ENCODE measurements around the gene DHX16. TPM values are rescaled to one million over a fixed set of nuclear protein-coding genes. Genes with fewer than 3 reads are reported as not detected.

The DHX16 gene
- total and polyA plus RNA-seq, 10 donors: 21.7 to 39.7 (median 35.2) TPM

DNA sequence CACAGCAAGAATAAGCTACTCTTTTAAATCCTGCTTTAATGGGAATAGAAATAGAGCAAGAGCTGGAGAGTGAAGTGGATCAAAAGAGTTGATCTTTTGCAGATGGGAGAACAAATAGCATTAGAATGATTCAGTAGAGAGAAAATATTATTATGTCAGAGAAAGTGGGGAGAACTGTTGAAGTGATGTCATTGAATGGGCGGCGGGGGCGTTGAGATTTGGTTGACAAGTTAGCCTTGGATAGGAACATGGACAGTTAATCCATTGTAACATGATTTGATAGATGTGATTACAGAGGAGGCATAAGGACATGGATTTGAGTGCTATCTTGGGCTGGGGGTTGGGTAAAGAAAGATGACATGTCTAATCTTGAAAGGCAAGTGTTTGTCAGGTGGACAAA is 37.0 kb downstream of the DHX16 start:
- Histone ChIP-seq H3K27ac (no peak overlapping the region), H3K4me3 (no peak overlapping the region), H3K9me3 (no peaks in the 10 kb centered on the region), H3K27me3 (replicated peaks in 1 of 7) (no peaks in the 10 kb centered on the region), H3K36me3 (peaks cover 2 to 71% (median 14%) of the 10 kb centered on the region in 6 donors), H3K4me1 (no peaks in the 10 kb centered on the region)
- DNase-seq: no peak
- 92 to 97% (median 96%) methylated on average over 3 of the region's 3 CpGs for WGBS, 5 donors
- TF ChIP-seq CTCF (IDR thresholded peaks at IDR 0.05 in 8 of 11, conservative IDR thresholded peaks at IDR 0.05 in 3 of 11) (no peak), POLR2AphosphoS5 (IDR thresholded peaks at IDR 0.05) (no peak), POLR2A (IDR thresholded peaks at IDR 0.05) (no peak)
- intact Hi-C loops (cut with DNase I; ENCODE audit: low total_unique reads): no loop called here

DNA sequence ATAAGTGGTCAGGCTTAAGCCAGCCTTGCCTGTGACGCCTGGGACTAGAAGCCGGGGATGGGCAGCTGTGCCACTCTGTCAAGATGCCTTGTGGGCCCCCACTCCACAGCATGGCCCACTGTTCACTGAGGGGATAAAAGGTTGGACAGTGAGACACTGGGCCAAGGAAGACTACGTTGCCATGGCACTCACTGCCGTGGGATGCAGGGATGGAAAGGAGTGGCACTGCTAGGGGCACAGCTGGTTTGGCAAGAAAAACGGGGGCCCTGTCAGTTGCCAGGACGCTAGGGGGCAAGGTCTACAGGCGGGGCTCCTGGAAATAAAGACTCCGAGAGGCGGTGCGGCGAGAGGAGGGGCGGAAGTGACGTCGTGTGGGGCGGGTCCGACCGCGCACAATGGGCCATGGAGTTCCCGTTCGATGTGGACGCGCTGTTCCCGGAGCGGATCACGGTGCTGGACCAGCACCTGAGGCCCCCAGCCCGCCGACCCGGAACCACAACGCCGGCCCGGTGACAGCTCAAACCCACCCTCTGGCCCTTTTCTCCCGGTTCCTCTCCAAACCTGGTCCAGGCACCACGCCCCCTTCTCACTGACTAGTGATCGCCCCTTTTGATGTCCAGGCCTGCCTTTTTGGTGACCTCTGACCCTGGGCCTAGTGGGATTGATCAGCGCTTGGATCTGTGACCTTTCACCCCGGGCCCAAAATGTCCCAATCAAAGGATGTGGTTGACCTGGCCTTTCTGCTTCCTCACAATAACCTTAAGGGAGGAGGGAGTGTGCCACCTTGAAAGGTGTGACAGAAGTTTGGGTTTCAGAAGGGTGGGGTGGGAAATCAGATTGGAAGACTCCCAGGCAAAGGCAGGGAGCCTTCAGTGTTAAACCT is 46.1 kb downstream of the DHX16 start, which contains the start of gene ATAT1:
Gene ATAT1 (plus strand): TSS at position 391 of the 883 bp plus-strand sequence.
- Histone ChIP-seq H3K27me3 (replicated peaks in 1 of 7) (no peaks in the 10 kb centered on the region), H3K36me3 (peaks cover 3 to 85% (median 64%) of the 10 kb centered on the region in 6 donors), H3K27ac (peak within 1 kb of the TSS; percentile 66 to 93 (median 88)), H3K4me1 (peaks cover 11 to 32% (median 22%) of the 10 kb centered on the region in 6 donors), H3K4me3 (peak within 1 kb of the TSS; percentile 49 to 74 (median 53)), H3K9me3 (no peaks in the 10 kb centered on the region)
- 4% methylated on average over 32 to 36 of the region's 36 CpGs for WGBS, 5 donors
- TF ChIP-seq POLR2AphosphoS5 (IDR thresholded peaks at IDR 0.05) (peak; percentile 90 to 95 (median 93)), CTCF (IDR thresholded peaks at IDR 0.05 in 8 of 11, conservative IDR thresholded peaks at IDR 0.05 in 3 of 11) (peak in 10 of 11 experiments; percentile 19 to 69 (median 58)), POLR2A (IDR thresholded peaks at IDR 0.05) (no peak)
- DNase-seq: peak; percentile 97
- intact Hi-C loops (cut with DNase I; ENCODE audit: low total_unique reads): no loop called here

DNA sequence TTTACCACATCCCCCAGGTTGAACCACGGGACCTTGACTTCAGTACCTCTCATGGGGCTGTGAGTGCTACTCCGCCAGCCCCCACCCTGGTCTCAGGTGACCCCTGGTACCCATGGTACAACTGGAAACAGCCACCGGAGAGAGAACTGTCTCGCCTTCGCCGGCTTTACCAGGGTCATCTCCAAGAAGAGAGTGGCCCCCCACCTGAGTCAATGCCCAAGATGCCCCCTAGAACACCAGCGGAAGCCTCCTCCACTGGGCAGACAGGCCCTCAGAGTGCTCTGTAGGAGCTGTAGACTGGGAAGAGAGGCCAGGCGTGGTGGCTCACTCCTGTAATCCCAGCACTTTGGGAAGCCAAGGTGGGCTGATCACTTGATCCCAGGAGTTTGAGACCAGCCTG is 47.3 kb downstream of the DHX16 start:
- TF ChIP-seq POLR2AphosphoS5 (IDR thresholded peaks at IDR 0.05) (no peak), CTCF (IDR thresholded peaks at IDR 0.05 in 8 of 11, conservative IDR thresholded peaks at IDR 0.05 in 3 of 11) (no peak), POLR2A (IDR thresholded peaks at IDR 0.05) (no peak)
- 93 to 97% (median 96%) methylated on average over 8 of the region's 8 CpGs for WGBS, 5 donors
- DNase-seq: no peak
- Histone ChIP-seq H3K36me3 (peaks cover 3 to 86% (median 74%) of the 10 kb centered on the region in 6 donors), H3K4me3 (no peak overlapping the region), H3K9me3 (no peaks in the 10 kb centered on the region), H3K4me1 (peaks cover 12 to 43% (median 22%) of the 10 kb centered on the region in 6 donors), H3K27me3 (replicated peaks in 1 of 7) (no peaks in the 10 kb centered on the region), H3K27ac (peak overlapping the region in 3 of 8 donors; percentile 86 to 93 (median 93))
- intact Hi-C loops (cut with DNase I; ENCODE audit: low total_unique reads): no loop called here

DNA sequence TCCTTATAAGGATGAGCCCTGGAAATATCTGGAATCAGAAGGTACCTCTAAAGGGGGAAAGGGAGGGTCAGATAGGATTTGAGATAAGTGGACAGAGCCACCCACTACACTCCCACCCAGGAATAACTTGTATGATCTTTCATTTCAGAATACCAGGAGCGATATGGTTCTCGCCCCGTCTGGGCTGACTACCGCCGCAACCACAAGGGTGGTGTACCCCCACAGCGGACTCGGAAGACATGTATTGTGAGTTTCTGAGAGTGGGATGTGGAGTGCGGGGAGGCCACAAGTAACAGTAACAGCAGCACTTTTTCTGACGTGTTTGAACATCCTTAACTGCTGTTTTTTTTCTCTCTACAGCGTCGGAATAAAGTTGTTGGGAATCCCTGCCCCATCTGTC is 53.2 kb downstream of the DHX16 start:
- Histone ChIP-seq H3K27me3 (replicated peaks in 1 of 7) (no peaks in the 10 kb centered on the region), H3K4me1 (peaks cover 10 to 43% (median 21%) of the 10 kb centered on the region in 6 donors), H3K9me3 (no peaks in the 10 kb centered on the region), H3K27ac (peak overlapping the region in 2 of 8 donors; percentile 9 to 96), H3K36me3 (peaks cover 2 to 69% (median 62%) of the 10 kb centered on the region in 6 donors), H3K4me3 (peak overlapping the region in 1 of 8 donors; percentile 72)
- TF ChIP-seq POLR2AphosphoS5 (IDR thresholded peaks at IDR 0.05) (no peak), CTCF (IDR thresholded peaks at IDR 0.05 in 8 of 11, conservative IDR thresholded peaks at IDR 0.05 in 3 of 11) (no peak), POLR2A (IDR thresholded peaks at IDR 0.05) (no peak)
- intact Hi-C loops (cut with DNase I; ENCODE audit: low total_unique reads): loop anchor here (10.0 kb wide), 1 partner anchor 105 kb away; the partner anchor contains the start of gene TUBB
- DNase-seq: no peak
- 95 to 96% (median 96%) methylated on average over 11 of the region's 11 CpGs for WGBS, 5 donors

All from spleen (tissue), 11 donors.